ENCODE measurements around the gene C11orf21.

The C11orf21 gene

GRCh38 chr11:2270322-2271076 is 31.2 kb downstream of the C11orf21 start, which contains the start of gene ASCL2:
Gene ASCL2 (minus strand): TSS chr11:2270588. CDS start chr11:2270332, 256 bp downstream.
- DNase-seq = no peak

- DNase-seq = peak; percentile 48
Measured at GRCh38 chr11:2269601-2270321, 32.0 kb downstream of the C11orf21 start.

- DNase-seq = peak; percentile 47
Measured at GRCh38 chr11:2268729-2269600, 32.8 kb downstream of the C11orf21 start.

GRCh38 chr11:2267851-2268728 is 33.6 kb downstream of the C11orf21 start:
- no peak for DNase-seq

- DNase-seq = no peak
Measured at GRCh38 chr11:2267306-2267850, 34.3 kb downstream of the C11orf21 start.

- DNase-seq = no peak
Measured at GRCh38 chr11:2266586-2267305, 35.0 kb downstream of the C11orf21 start.

GRCh38 chr11:2265854-2266585 is 35.7 kb downstream of the C11orf21 start:
- no peak for DNase-seq

GRCh38 chr11:2265396-2265795 is 36.3 kb downstream of the C11orf21 start:
- peak; percentile 25 for DNase-seq

GRCh38 chr11:2264366-2265053 is 37.2 kb downstream of the C11orf21 start:
- DNase-seq = no peak

- DNase-seq = no peak
Measured at GRCh38 chr11:2263724-2264360, 37.9 kb downstream of the C11orf21 start.

GRCh38 chr11:2263071-2263565 is 38.6 kb downstream of the C11orf21 start:
- no peak for DNase-seq

GRCh38 chr11:2262301-2263070 is 39.2 kb downstream of the C11orf21 start:
- DNase-seq = no peak

- no peak for DNase-seq
Measured at GRCh38 chr11:2261436-2262230, 40.1 kb downstream of the C11orf21 start.

- DNase-seq = no peak
Measured at GRCh38 chr11:2260491-2261364, 41.0 kb downstream of the C11orf21 start.

GRCh38 chr11:2259897-2260451 is 41.7 kb downstream of the C11orf21 start:
- DNase-seq = no peak

- DNase-seq = no peak
Measured at GRCh38 chr11:2259466-2259830, 42.3 kb downstream of the C11orf21 start.
